H1 (cell line): ENCODE measurements around the gene RBM20. TPM values are rescaled to one million over a fixed set of nuclear protein-coding genes. Genes with fewer than 3 reads are reported as not detected.

Source experiments
- CTCF ChIA-PET: fragments of 300-600 bp; sonication (Branson Sonifier 250); formaldehyde crosslinking; loops from one replicate; lab custom pipeline; 2021; ENCODE audit not compliant: partially characterized antibody; lab: Charles Lee
- POLR2A ChIA-PET: fragments of 300-600 bp; sonication (Branson Sonifier 250); formaldehyde crosslinking; loops from one replicate; lab custom pipeline; 2021; ENCODE audit warnings: inconsistent platforms; ENCODE audit not compliant: partially characterized antibody; lab: Charles Lee
- DNase-seq, 2 experiments: peaks; one replicate each; pipeline versions ENCODE4 v3.0.0 to v3.0.0-alpha.2; 2010 to 2022; ENCODE audit warnings: low spot score in 2 of 2, low read depth in 1 of 2, mixed read lengths in 1 of 2
- FAIRE-seq: peaks from 2 replicates; lab custom pipeline; 2011; peaks lifted over from hg19 to GRCh38; lab: Jason Lieb, UNC
- H2AFZ ChIP-seq: 2 replicates; pipeline ENCODE4 v1.8.1; 2012; ENCODE audit warnings: low read length, inconsistent platforms
- H2AK5ac ChIP-seq: 2 replicates; pipeline ENCODE4 v1.6.1; 2013; ENCODE audit warnings: low read depth, low read length
- H2BK120ac ChIP-seq: replicated peaks from 2 replicates; pipeline ENCODE3; 2013; ENCODE audit warnings: low read depth, low read length, inconsistent platforms
- H2BK12ac ChIP-seq: 2 replicates; pipeline ENCODE4 v1.6.1; 2013; ENCODE audit warnings: low read depth, low read length
- H2BK15ac ChIP-seq: 2 replicates; pipeline ENCODE4 v1.6.1; 2013; ENCODE audit warnings: low read length
- H2BK20ac ChIP-seq: 2 replicates; pipeline ENCODE4 v1.6.1; 2013; ENCODE audit warnings: low read length
- H2BK5ac ChIP-seq: 2 replicates; pipeline ENCODE4 v1.6.1; 2013; ENCODE audit warnings: low read depth, low read length
- H3K14ac ChIP-seq: 2 replicates; pipeline ENCODE4 v1.6.1; 2013; ENCODE audit warnings: inconsistent platforms; ENCODE audit not compliant: insufficient read length
- H3K18ac ChIP-seq: 2 replicates; pipeline ENCODE4 v1.6.1; 2013; ENCODE audit warnings: low read length; ENCODE audit errors: extremely low read depth
- H3K23ac ChIP-seq: 2 replicates; pipeline ENCODE4 v1.6.1; 2013; ENCODE audit warnings: inconsistent platforms; ENCODE audit not compliant: insufficient read length
- H3K23me2 ChIP-seq: 2 replicates; pipeline ENCODE4 v1.6.1; 2013; ENCODE audit warnings: low read depth, low read length
- H3K27ac ChIP-seq: 2 replicates; pipeline ENCODE4 v1.6.1; 2011; ENCODE audit warnings: low read depth, low read length, inconsistent platforms
- H3K27me3 ChIP-seq, 4 experiments: replicated peaks in 1 of 4; 1 replicate in 1 of 4; 2 replicates in 3 of 4; pipeline versions ENCODE4 v1.6.1 to v1.8.1; 2011 to 2013; ENCODE audit warnings: low read length in 3 of 4, mild to moderate bottlenecking in 3 of 4, inconsistent platforms in 2 of 4, mixed read lengths in 2 of 4, moderate library complexity in 1 of 4; ENCODE audit not compliant: control insufficient read depth in 3 of 4, insufficient read depth in 3 of 4; ENCODE audit errors: extremely low read depth in 1 of 4
- H3K36me3 ChIP-seq, 4 experiments: 2 replicates each; pipeline versions ENCODE4 v1.6.1 to v1.8.1; 2011 to 2013; ENCODE audit warnings: mild to moderate bottlenecking in 4 of 4, low read length in 3 of 4, moderate library complexity in 2 of 4, control low read depth in 1 of 4, inconsistent platforms in 1 of 4; ENCODE audit not compliant: insufficient read depth in 4 of 4, control insufficient read depth in 2 of 4
- H3K4ac ChIP-seq: replicated peaks from 2 replicates; pipeline ENCODE3; 2013; ENCODE audit warnings: low read length, low read depth, mixed read lengths, inconsistent platforms; ENCODE audit not compliant: insufficient read length
- H3K4me1 ChIP-seq, 4 experiments: replicated peaks in 1 of 4; 1 replicate in 1 of 4; 2 replicates in 3 of 4; pipeline versions ENCODE4 v1.6.1 to v1.8.1; 2011 to 2013; ENCODE audit warnings: low read length in 3 of 4, inconsistent platforms in 2 of 4, mixed read lengths in 1 of 4; ENCODE audit not compliant: insufficient read depth in 4 of 4, control insufficient read depth in 3 of 4
- H3K4me2 ChIP-seq, 2 experiments: 2 replicates each; pipeline versions ENCODE4 v1.6.1 to v1.8.1; 2011 to 2013; ENCODE audit warnings: low read depth in 2 of 2, low read length in 2 of 2, control low read depth in 1 of 2, inconsistent platforms in 1 of 2, mild to moderate bottlenecking in 1 of 2; ENCODE audit not compliant: insufficient read depth in 1 of 2
- H3K4me3 ChIP-seq, 4 experiments: fragments of 200-600, 300-600 bp in 1 of 4; sonication (generic), shearing (Covaris generic), sonication (Bioruptor Twin) in 1 of 4; 2 replicates each; pipeline versions ENCODE4 v1.5.1 to v1.8.1; 2011 to 2016; ENCODE audit warnings: low read length in 4 of 4, low read depth in 3 of 4, control low read depth in 2 of 4, inconsistent platforms in 2 of 4, mild to moderate bottlenecking in 2 of 4, mixed read lengths in 1 of 4, moderate library complexity in 1 of 4; ENCODE audit not compliant: insufficient read depth in 2 of 4; ENCODE audit errors: extremely low read depth in 1 of 4
- H3K56ac ChIP-seq: replicated peaks from 2 replicates; pipeline ENCODE3; 2013; ENCODE audit warnings: low read depth, mild to moderate bottlenecking, mixed read lengths, low read length, inconsistent platforms; ENCODE audit not compliant: insufficient read length
- H3K79me1 ChIP-seq: 2 replicates; pipeline ENCODE4 v1.6.1; 2013; ENCODE audit warnings: low read depth, low read length, control low read depth
- H3K79me2 ChIP-seq, 2 experiments: 2 replicates each; pipeline versions ENCODE4 v1.6.1 to v1.8.1; 2012 to 2013; ENCODE audit warnings: low read length in 2 of 2, mild to moderate bottlenecking in 2 of 2, inconsistent platforms in 1 of 2; ENCODE audit not compliant: insufficient read depth in 2 of 2, control insufficient read depth in 1 of 2
- H3K9ac ChIP-seq, 4 experiments: replicated peaks in 1 of 4; 1 replicate in 1 of 4; 2 replicates in 3 of 4; pipeline versions ENCODE4 v1.6.1 to v1.8.1; 2011 to 2013; ENCODE audit warnings: low read depth in 3 of 4, low read length in 3 of 4, control low read depth in 2 of 4, mild to moderate bottlenecking in 2 of 4, moderate library complexity in 2 of 4, inconsistent platforms in 1 of 4; ENCODE audit errors: extremely low read depth in 1 of 4
- H3K9me3 ChIP-seq, 2 experiments: 2 replicates each; pipeline versions ENCODE4 v1.6.1 to v1.8.1; 2012 to 2013; ENCODE audit warnings: mild to moderate bottlenecking in 2 of 2, moderate library complexity in 2 of 2, control low read depth in 1 of 2, inconsistent platforms in 1 of 2, low read depth in 1 of 2, low read length in 1 of 2, mixed read lengths in 1 of 2; ENCODE audit not compliant: insufficient read depth in 2 of 2
- H4K20me1 ChIP-seq, 2 experiments: replicated peaks in 1 of 2; 2 replicates each; pipeline versions ENCODE3 to v1.8.1; 2011 to 2013; ENCODE audit warnings: inconsistent platforms in 2 of 2, low read length in 2 of 2, mild to moderate bottlenecking in 1 of 2; ENCODE audit not compliant: insufficient read depth in 2 of 2, control insufficient read depth in 1 of 2
- H4K5ac ChIP-seq: 2 replicates; pipeline ENCODE4 v1.6.1; 2013; ENCODE audit warnings: low read length, low read depth, mixed read lengths, inconsistent platforms; ENCODE audit not compliant: insufficient read length
- H4K8ac ChIP-seq: 2 replicates; pipeline ENCODE4 v1.8.0; 2013; ENCODE audit warnings: mild to moderate bottlenecking, moderate library complexity, low read length, inconsistent platforms; ENCODE audit not compliant: insufficient read depth; ENCODE audit errors: extremely low read depth
- H4K91ac ChIP-seq: replicated peaks from 2 replicates; pipeline ENCODE3; 2013; ENCODE audit warnings: low read length, mixed read lengths, inconsistent platforms; ENCODE audit not compliant: insufficient read length
- CBX5 ChIP-seq: fragments of 300-800, 300-1000 bp; sonication (generic); IDR thresholded peaks from 2 replicates; pipeline ENCODE4 v1.7.1; 2016; ENCODE audit warnings: antibody characterized with exemption, low read length, low read depth
- FOSL1 ChIP-seq: IDR thresholded peaks from 2 replicates; pipeline ENCODE4 v1.6.1; 2011; ENCODE audit warnings: mild to moderate bottlenecking, low read depth, low read length, moderate library complexity; ENCODE audit not compliant: insufficient read depth
- JUND ChIP-seq: IDR thresholded peaks from 2 replicates; pipeline ENCODE4 v1.6.1; 2011; ENCODE audit warnings: mild to moderate bottlenecking, improper control_type of control experiment, low read length
- KDM5A ChIP-seq: fragments of 200-600 bp; IDR thresholded peaks from 2 replicates; pipeline ENCODE4 v1.7.1; 2012; ENCODE audit warnings: mild to moderate bottlenecking, low read length, inconsistent platforms, mixed read lengths
- WGBS, 2 experiments: shearing (Covaris generic) in 1 of 2; methylation state at CpG; one replicate each; pipeline versions ENCODE4 v1.1.6 to v1.1.7; 2013 to 2015; ENCODE audit warnings: low lambda C conversion rate in 2 of 2, mixed read lengths in 2 of 2, inconsistent platforms in 1 of 2, low coverage in 1 of 2, missing lambda C conversion rate in 1 of 2; ENCODE audit not compliant: insufficient replicate concordance in 2 of 2, insufficient coverage in 1 of 2, insufficient read length in 1 of 2; ENCODE audit errors: extremely low coverage in 1 of 2, missing lambda C conversion rate in 1 of 2; 5-methylcytosine and 5-hydroxymethylcytosine counted together
- polyA plus RNA-seq, 7 experiments: library from polyadenylated mRNA; depleted of rRNA in 3 of 7; stranded (reverse) in 5 of 7; unstranded in 2 of 7; fragments of >200 nt in 5 of 7; fragments of 200-250 nt in 2 of 7; gene quantifications; 1 replicate in 5 of 7; 2 replicates in 1 of 7; 4 replicates in 1 of 7; pipeline versions ENCODE4 v1.2.1 to v1.2.3, GENCODE V29; 2011 to 2013; ENCODE audit warnings: missing spikeins in 2 of 7, mixed read lengths in 2 of 7
- total RNA-seq: library from RNA; stranded (reverse); fragmentation: NEBNext Ultra II Directional; extraction: Animal tissue kit (Norgen Biotek cat#: 25700); gene quantifications from 2 replicates; pipeline ENCODE4 v1.2.1, GENCODE V29; 2021

The RBM20 gene
- total and polyA plus RNA-seq, 2 of the 8 experiments (the other 6 are each of a cell fraction or from before 2014, with no cell fraction given), result 0.05 to 0.63 TPM

- Histone ChIP-seq H2BK5ac (no peak overlapping the region), H2AK5ac (no peak overlapping the region), H2BK12ac (no peak overlapping the region), H4K8ac (no peak overlapping the region), H3K4me3 (no peak overlapping the region), H3K27ac (no peak overlapping the region), H3K4me1 (no peaks in the 10 kb centered on the region), H3K27me3 (no peaks in the 10 kb centered on the region; a peak in 2 of 7 replicates), H3K9me3 (no peaks in the 10 kb centered on the region), H3K36me3 (no peaks in the 10 kb centered on the region), H3K9ac (no peak overlapping the region), H3K4me2 (no peak overlapping the region), H4K5ac (no peak overlapping the region), H3K79me1 (no peaks in the 10 kb centered on the region), H3K23ac (no peak overlapping the region), H3K79me2 (no peaks in the 10 kb centered on the region), H2AFZ (no peak overlapping the region), H3K56ac (no peak overlapping the region), H2BK20ac (no peak overlapping the region), H4K20me1 (no peaks in the 10 kb centered on the region), H3K23me2 (no peaks in the 10 kb centered on the region; the same call in 1 of the 2 replicates), H4K91ac (no peak overlapping the region), H2BK120ac (no peak overlapping the region), H3K14ac (no peak overlapping the region), H2BK15ac (no peak overlapping the region), H3K18ac (no peak overlapping the region), H3K4ac (no peak overlapping the region)
- FAIRE-seq (no peak), DNase-seq (no peak)
- WGBS, 2 experiments, result 100% methylated on average over 1 of the region's 1 CpG
- ChIA-PET POLR2A (no interaction called here), CTCF (interaction anchor here (0.7 to 10.1 kb wide), 2 partner anchors 14 to 421 kb away, joined by 3 to 64 read pairs; no protein-coding TSS in a partner anchor)
- TF ChIP-seq JUND, result no peak
- no peak for TF ChIP-seq CBX5
- no peak for TF ChIP-seq FOSL1
- TF ChIP-seq KDM5A, result no peak
Measured at GRCh38 chr10:110659558-110659957, 15.4 kb downstream of the RBM20 start.
